ENCODE data around the gene TRIM15. TPM values are rescaled to one million over a fixed set of nuclear protein-coding genes. Genes with fewer than 3 reads are reported as not detected.

Gene TRIM15
- total and polyA plus RNA-seq, 2 of the 4 experiments (the other 2 are of a cell fraction) = not detected

DNA sequence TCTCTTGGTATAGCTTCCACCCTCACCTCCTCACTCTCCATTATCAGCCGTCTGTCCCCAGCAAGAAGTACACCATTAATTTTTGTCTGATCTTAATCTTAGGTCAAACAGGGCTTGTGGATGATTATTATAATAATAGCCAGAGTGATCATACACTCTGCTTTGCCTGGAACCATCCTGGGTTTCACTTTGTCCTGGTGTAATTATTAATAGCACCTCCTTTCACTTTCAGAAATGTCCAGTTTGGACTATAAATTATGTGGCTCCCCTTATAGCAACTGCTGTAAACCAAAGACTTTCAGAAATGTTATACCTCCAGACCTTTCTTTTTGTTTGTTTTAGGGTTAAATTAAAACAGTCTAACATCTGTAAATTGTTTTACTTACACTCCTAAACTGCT is 49.5 kb upstream of the TRIM15 start (continued):
- TF ChIP-seq RFX5 (IDR thresholded peaks at IDR 0.05; ENCODE audit: low read depth, low read length) = no peak
- TF ChIP-seq BHLHE40 (IDR thresholded peaks at IDR 0.05; ENCODE audit: low read depth, low read length) = no peak
- no peak for TF ChIP-seq RCOR1 (IDR thresholded peaks at IDR 0.05; ENCODE audit: insufficient replicate concordance, low read length)

DNA sequence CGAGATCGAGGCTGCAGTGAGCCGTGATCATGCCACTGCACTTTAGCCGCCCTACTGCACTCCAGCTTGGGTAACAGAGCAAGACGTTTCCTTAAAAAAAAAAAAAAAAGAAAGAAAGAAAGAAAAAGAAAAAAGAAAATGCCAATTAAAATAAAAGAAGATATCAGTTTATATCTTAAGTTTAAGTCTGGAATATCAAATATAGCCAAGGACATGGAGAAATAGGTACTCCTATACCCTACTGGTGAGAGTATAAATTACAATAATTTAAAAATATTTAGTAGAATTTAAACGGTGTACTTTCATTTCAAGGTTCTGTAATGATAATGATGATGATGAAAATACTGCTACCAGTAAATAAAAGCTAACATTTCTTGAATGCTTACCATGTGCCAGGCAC is 46.6 kb upstream of the TRIM15 start:
- Histone ChIP-seq H2BK15ac (ENCODE audit: low read depth, low read length) (no peak overlapping the region), H2BK20ac (ENCODE audit: low read depth, low read length) (no peak overlapping the region), H2AK9ac (replicated peaks; ENCODE audit: low read depth, low read length, poor library complexity) (no peak overlapping the region), H3K4me2 (ENCODE audit: low read depth, low read length) (no peak overlapping the region), H3K9me3 (ENCODE audit: control insufficient read depth, insufficient read depth, low read length) (no peaks in the 10 kb centered on the region), H3K9me1 (ENCODE audit: insufficient read depth, low read length) (no peaks in the 10 kb centered on the region), H4K8ac (ENCODE audit: low read depth in 2 of 2, low read length in 2 of 2) (no peak overlapping the region), H3K4ac (ENCODE audit: low read depth, low read length) (no peak overlapping the region), H2BK120ac (ENCODE audit: low read depth, low read length) (no peak overlapping the region), H4K91ac (ENCODE audit: insufficient read depth, low read depth, low read length) (no peak overlapping the region), H3K4me3 (ENCODE audit: insufficient read depth, low read depth, low read length) (no peak overlapping the region), H3K9ac (ENCODE audit: low read depth, low read length) (no peak overlapping the region), H4K5ac (ENCODE audit: low read depth, low read length) (no peak overlapping the region), H3K56ac (ENCODE audit: extremely low read depth, insufficient read depth, low read length) (no peak overlapping the region), H3K36me3 (ENCODE audit: control insufficient read depth, insufficient read depth, low read length) (no peaks in the 10 kb centered on the region), H2AK5ac (ENCODE audit: low read depth, low read length) (no peak overlapping the region), H3K23ac (ENCODE audit: low read depth, low read length) (no peak overlapping the region), H2AFZ (replicated peaks; ENCODE audit: low read length, poor library complexity) (no peak overlapping the region), H2BK5ac (ENCODE audit: low read depth, low read length, poor library complexity, severe bottlenecking) (no peak overlapping the region), H3K14ac (replicated peaks; ENCODE audit: low read depth, low read length) (no peak overlapping the region), H3K18ac (ENCODE audit: low read depth, low read length) (no peak overlapping the region), H3K79me1 (ENCODE audit: low read depth in 1 of 2, low read length in 2 of 2) (no peaks in the 10 kb centered on the region), H3K27me3 (ENCODE audit: control insufficient read depth, insufficient read depth, low read length) (peaks cover 26% of the 10 kb centered on the region), H3K27ac (ENCODE audit: insufficient read depth, low read length) (no peak overlapping the region), H3K4me1 (ENCODE audit: control insufficient read depth, insufficient read depth, low read length) (peaks cover 2% of the 10 kb centered on the region; the same call in 1 of the 2 replicates), H4K20me1 (ENCODE audit: insufficient read depth, low read length) (no peaks in the 10 kb centered on the region)
- BruUV-seq (replicated peaks) = no TSS peak
- in situ Hi-C loops (cut with MboI; ENCODE audit: low sequenced_read_pairs) (no loop called here), dilution Hi-C loops (cut with HindIII; ENCODE audit: low sequenced_read_pairs, unreplicated experiment) (no loop called here), intact Hi-C loops (cut with micrococcal nuclease) (no loop called here)
- ATAC-seq (ENCODE audit: low read depth) = no peak
- TF ChIP-seq BHLHE40 (IDR thresholded peaks at IDR 0.05; ENCODE audit: low read depth, low read length) (no peak), MAFK (IDR thresholded peaks at IDR 0.05; ENCODE audit: low read depth, low read length) (no peak), RAD21 (IDR thresholded peaks at IDR 0.05; ENCODE audit: low read length) (no peak), FOS (IDR thresholded peaks at IDR 0.05; ENCODE audit: low read depth, low read length) (no peak), NFE2L2 (IDR thresholded peaks at IDR 0.05; ENCODE audit: low read depth, low read length) (no peak), CEBPB (IDR thresholded peaks at IDR 0.05; ENCODE audit: low read depth, low read length) (no peak)
- TF ChIP-seq, protein P1, sequence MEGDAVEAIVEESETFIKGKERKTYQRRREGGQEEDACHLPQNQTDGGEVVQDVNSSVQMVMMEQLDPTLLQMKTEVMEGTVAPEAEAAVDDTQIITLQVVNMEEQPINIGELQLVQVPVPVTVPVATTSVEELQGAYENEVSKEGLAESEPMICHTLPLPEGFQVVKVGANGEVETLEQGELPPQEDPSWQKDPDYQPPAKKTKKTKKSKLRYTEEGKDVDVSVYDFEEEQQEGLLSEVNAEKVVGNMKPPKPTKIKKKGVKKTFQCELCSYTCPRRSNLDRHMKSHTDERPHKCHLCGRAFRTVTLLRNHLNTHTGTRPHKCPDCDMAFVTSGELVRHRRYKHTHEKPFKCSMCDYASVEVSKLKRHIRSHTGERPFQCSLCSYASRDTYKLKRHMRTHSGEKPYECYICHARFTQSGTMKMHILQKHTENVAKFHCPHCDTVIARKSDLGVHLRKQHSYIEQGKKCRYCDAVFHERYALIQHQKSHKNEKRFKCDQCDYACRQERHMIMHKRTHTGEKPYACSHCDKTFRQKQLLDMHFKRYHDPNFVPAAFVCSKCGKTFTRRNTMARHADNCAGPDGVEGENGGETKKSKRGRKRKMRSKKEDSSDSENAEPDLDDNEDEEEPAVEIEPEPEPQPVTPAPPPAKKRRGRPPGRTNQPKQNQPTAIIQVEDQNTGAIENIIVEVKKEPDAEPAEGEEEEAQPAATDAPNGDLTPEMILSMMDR (conservative IDR thresholded peaks at IDR 0.05; ENCODE audit: low read depth, low read length) = no peak
- TF ChIP-seq, protein P2, sequence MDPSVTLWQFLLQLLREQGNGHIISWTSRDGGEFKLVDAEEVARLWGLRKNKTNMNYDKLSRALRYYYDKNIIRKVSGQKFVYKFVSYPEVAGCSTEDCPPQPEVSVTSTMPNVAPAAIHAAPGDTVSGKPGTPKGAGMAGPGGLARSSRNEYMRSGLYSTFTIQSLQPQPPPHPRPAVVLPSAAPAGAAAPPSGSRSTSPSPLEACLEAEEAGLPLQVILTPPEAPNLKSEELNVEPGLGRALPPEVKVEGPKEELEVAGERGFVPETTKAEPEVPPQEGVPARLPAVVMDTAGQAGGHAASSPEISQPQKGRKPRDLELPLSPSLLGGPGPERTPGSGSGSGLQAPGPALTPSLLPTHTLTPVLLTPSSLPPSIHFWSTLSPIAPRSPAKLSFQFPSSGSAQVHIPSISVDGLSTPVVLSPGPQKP (IDR thresholded peaks at IDR 0.05; ENCODE audit: borderline replicate concordance, low read depth, low read length) = no peak
- TF ChIP-seq, protein P3, sequence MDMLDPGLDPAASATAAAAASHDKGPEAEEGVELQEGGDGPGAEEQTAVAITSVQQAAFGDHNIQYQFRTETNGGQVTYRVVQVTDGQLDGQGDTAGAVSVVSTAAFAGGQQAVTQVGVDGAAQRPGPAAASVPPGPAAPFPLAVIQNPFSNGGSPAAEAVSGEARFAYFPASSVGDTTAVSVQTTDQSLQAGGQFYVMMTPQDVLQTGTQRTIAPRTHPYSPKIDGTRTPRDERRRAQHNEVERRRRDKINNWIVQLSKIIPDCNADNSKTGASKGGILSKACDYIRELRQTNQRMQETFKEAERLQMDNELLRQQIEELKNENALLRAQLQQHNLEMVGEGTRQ (IDR thresholded peaks at IDR 0.05; ENCODE audit: low read depth, low read length) = no peak
- ChIA-PET POLR2A (ENCODE audit: unreplicated experiment) (no interaction called here), CTCF (no interaction called here)
- WGBS, 2 experiments (ENCODE audit: extremely low coverage in 2 of 2, insufficient read length in 1 of 2) = no CpG with 5 or more reads among the region's 6 CpGs
- DNase-seq = no peak
